Mononuclear cell (primary cell): ENCODE results near the gene GADD45A. TPM values are rescaled to one million over a fixed set of nuclear protein-coding genes. Genes with fewer than 3 reads are reported as not detected.
"Not testable (repeated sequence)": the region's sequence is repeated elsewhere in the genome, so short reads cannot be mapped to it uniquely, and the experiment has no call there.

Source experiments
- H3K27me3 ChIP-seq: 2 replicates; pipeline ENCODE4 v1.6.0; 2011; ENCODE audit warnings: low read length, control low read depth; ENCODE audit not compliant: insufficient read depth
- H3K4me1 ChIP-seq: 2 replicates; pipeline ENCODE4 v1.5.1; 2011; ENCODE audit warnings: mild to moderate bottlenecking, low read length, control low read depth; ENCODE audit not compliant: insufficient read depth
- H3K4me3 ChIP-seq: 2 replicates; pipeline ENCODE4 v1.5.1; 2011; ENCODE audit warnings: mild to moderate bottlenecking, low read length, moderate library complexity
- H3K9me3 ChIP-seq: 2 replicates; pipeline ENCODE4 v1.5.1; 2011; ENCODE audit warnings: low read depth, mild to moderate bottlenecking, control low read depth, low read length
- total RNA-seq: library from RNA; depleted of rRNA; stranded (reverse); fragments of >200 nt; gene quantifications from one replicate; pipeline ENCODE4 v1.2.3, GENCODE V29; 2012

Gene GADD45A
- total RNA-seq, 1 donor, result 38.1 TPM

- Histone ChIP-seq H3K4me1 (no peaks in the 10 kb centered on the region), H3K4me3 (no peak overlapping the region), H3K27me3 (no peaks in the 10 kb centered on the region), H3K9me3 (no peaks in the 10 kb centered on the region)
Measured at GRCh38 chr1:67655581-67655980, 29.4 kb upstream of the GADD45A start.

GRCh38 chr1:67657152-67657551 is 27.8 kb upstream of the GADD45A start:
- not testable (repeated sequence) for H3K9me3 ChIP-seq, H3K4me3 ChIP-seq, H3K4me1 ChIP-seq, H3K27me3 ChIP-seq

GRCh38 chr1:67659229-67659628 is 25.8 kb upstream of the GADD45A start:
- Histone ChIP-seq H3K27me3 (no peaks in the 10 kb centered on the region), H3K9me3 (no peaks in the 10 kb centered on the region), H3K4me3 (no peak overlapping the region), H3K4me1 (no peaks in the 10 kb centered on the region)

GRCh38 chr1:67662884-67663283 is 22.1 kb upstream of the GADD45A start:
- Histone ChIP-seq H3K9me3 (no peaks in the 10 kb centered on the region), H3K27me3 (no peaks in the 10 kb centered on the region), H3K4me1 (no peaks in the 10 kb centered on the region), H3K4me3 (no peak overlapping the region)

- no peaks in the 10 kb centered on the region for H3K9me3 ChIP-seq
- H3K4me3 ChIP-seq, result no peak overlapping the region
- no peaks in the 10 kb centered on the region for H3K4me1 ChIP-seq
- no peaks in the 10 kb centered on the region for H3K27me3 ChIP-seq
Measured at GRCh38 chr1:67664048-67664447, 21.0 kb upstream of the GADD45A start.

- H3K4me1 ChIP-seq, H3K4me3 ChIP-seq, H3K27me3 ChIP-seq, H3K9me3 ChIP-seq: not testable (repeated sequence)
Measured at GRCh38 chr1:67665307-67665706, 19.7 kb upstream of the GADD45A start.

- no peaks in the 10 kb centered on the region for H3K9me3 ChIP-seq
- H3K4me3 ChIP-seq, result no peak overlapping the region
- no peaks in the 10 kb centered on the region for H3K4me1 ChIP-seq
- H3K27me3 ChIP-seq, result no peaks in the 10 kb centered on the region
Measured at GRCh38 chr1:67666636-67667035, 18.4 kb upstream of the GADD45A start.

GRCh38 chr1:67668660-67669059 is 16.3 kb upstream of the GADD45A start:
- no peaks in the 10 kb centered on the region for H3K9me3 ChIP-seq
- no peak overlapping the region for H3K4me3 ChIP-seq
- H3K4me1 ChIP-seq, result no peaks in the 10 kb centered on the region
- H3K27me3 ChIP-seq, result no peaks in the 10 kb centered on the region

- no peaks in the 10 kb centered on the region for H3K27me3 ChIP-seq
- H3K9me3 ChIP-seq, result no peaks in the 10 kb centered on the region
- no peak overlapping the region for H3K4me3 ChIP-seq
- H3K4me1 ChIP-seq, result peaks cover 9% of the 10 kb centered on the region
Measured at GRCh38 chr1:67672260-67672803, 12.7 kb upstream of the GADD45A start.

GRCh38 chr1:67673468-67674201 is 11.4 kb upstream of the GADD45A start:
- H3K4me3 ChIP-seq, result no peak overlapping the region
- H3K4me1 ChIP-seq, result peaks cover 9% of the 10 kb centered on the region
- no peaks in the 10 kb centered on the region for H3K27me3 ChIP-seq
- H3K9me3 ChIP-seq, result no peaks in the 10 kb centered on the region

GRCh38 chr1:67674260-67675011 is 10.6 kb upstream of the GADD45A start:
- no peaks in the 10 kb centered on the region for H3K27me3 ChIP-seq
- no peaks in the 10 kb centered on the region for H3K9me3 ChIP-seq
- peaks cover 9% of the 10 kb centered on the region for H3K4me1 ChIP-seq
- no peak overlapping the region for H3K4me3 ChIP-seq

GRCh38 chr1:67675800-67676199 is 9.2 kb upstream of the GADD45A start:
- H3K27me3 ChIP-seq, result no peaks in the 10 kb centered on the region
- H3K4me1 ChIP-seq, result peaks cover 9% of the 10 kb centered on the region
- H3K4me3 ChIP-seq, result no peak overlapping the region
- no peaks in the 10 kb centered on the region for H3K9me3 ChIP-seq

- Histone ChIP-seq H3K27me3 (no peaks in the 10 kb centered on the region), H3K4me3 (no peak overlapping the region), H3K9me3 (no peaks in the 10 kb centered on the region), H3K4me1 (peaks cover 9% of the 10 kb centered on the region)
Measured at GRCh38 chr1:67676287-67676686, 8.7 kb upstream of the GADD45A start.

- Histone ChIP-seq H3K4me3 (no peak overlapping the region), H3K27me3 (no peaks in the 10 kb centered on the region), H3K9me3 (no peaks in the 10 kb centered on the region), H3K4me1 (peaks cover 9% of the 10 kb centered on the region)
Measured at GRCh38 chr1:67676946-67677345, 8.1 kb upstream of the GADD45A start.

GRCh38 chr1:67677408-67677807 is 7.6 kb upstream of the GADD45A start:
- Histone ChIP-seq H3K4me3 (no peak overlapping the region), H3K9me3 (no peaks in the 10 kb centered on the region), H3K27me3 (no peaks in the 10 kb centered on the region), H3K4me1 (peaks cover 9% of the 10 kb centered on the region)
